Skin epidermis (tissue), 12 donors: ENCODE data around the gene SNW1.
A peak's percentile ranks its signal among the peaks of the same experiment; 100 is the strongest.
"Not testable (repeated sequence)": the region's sequence is repeated elsewhere in the genome, so short reads cannot be mapped to it uniquely, and the experiment has no call there.

ENCODE experiments used
- H3K27ac ChIP-seq, 21 experiments: fragments of 200-600 bp; sonication (generic) in 11 of 21; one replicate each; pipeline ENCODE4 v1.5.0; 2020; ENCODE audit warnings: mild to moderate bottlenecking in 3 of 21, inconsistent platforms in 2 of 21, moderate library complexity in 2 of 21
- H3K4me3 ChIP-seq, 7 experiments: fragments of 200-600 bp; sonication (generic) in 2 of 7; one replicate each; pipeline ENCODE4 v1.5.0; 2020; ENCODE audit warnings: inconsistent platforms in 2 of 7, mild to moderate bottlenecking in 2 of 7, moderate library complexity in 1 of 7

The SNW1 gene

DNA sequence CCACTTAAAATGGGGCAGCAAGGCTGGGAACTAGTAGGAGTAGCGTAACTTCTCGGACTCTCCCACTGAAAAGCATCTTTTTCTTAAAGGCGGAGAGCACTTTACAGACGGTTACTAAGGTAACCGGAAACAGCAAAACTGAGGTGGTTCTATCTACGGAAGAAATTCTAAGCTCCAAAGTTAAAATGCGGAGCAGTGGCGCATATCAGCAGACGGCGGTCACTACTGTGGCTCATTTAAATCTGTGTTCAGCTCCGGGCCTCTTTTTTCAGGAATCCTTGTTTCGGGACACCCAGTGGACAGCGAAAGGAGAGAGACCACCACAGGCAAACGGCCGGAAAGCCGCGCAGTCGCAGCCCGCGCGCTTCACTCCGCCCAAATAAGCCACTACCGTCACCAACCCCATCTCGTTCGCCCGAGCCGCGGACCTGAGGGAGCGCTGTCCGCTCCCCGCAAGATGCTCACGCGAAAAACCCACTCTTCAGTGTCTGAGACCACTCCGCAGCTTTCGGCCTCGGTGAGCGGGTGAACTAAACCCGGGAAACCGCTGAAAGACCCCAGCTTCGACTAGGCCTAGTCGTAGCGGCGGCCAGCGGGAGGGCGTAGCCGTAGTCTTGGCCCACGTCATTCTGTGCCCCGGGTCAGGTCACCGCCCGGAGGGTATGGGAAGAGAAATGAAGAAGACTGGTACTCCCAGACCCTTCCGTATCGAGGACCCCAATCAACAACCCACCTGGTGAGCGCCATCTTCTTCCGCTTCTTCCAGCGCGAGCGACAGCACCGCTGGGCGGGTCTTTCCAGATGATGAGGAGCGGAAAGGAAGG, at the start of gene SNW1:
TSS of gene SNW1 (minus strand) at position 776 of the 824 bp plus-strand sequence. CDS start at position 747, 29 bp downstream.
- Histone ChIP-seq H3K4me3 (peak within 1 kb of the TSS; percentile 71 to 100 (median 80)), H3K27ac (peak within 1 kb of the TSS; percentile 82 to 98 (median 91))

DNA sequence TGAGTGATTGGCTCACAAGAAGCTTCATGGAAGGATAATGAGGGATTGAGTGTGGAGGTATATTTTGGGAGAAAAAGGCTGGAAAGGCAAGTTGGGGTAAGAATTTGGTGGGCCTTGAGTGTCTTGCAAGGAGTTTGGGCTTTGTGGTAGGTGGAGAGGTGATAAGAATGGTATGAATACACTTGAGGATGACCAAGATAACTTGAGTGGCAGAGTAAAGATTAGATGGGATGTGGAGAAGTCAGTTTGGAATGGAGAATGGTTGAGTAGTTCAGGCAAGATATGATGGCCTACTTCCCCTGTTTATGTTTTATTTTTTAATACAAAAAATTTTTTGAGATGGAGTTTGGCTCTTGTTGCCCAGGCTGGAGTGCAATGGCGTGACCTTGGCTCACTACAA, 48.1 kb upstream of the SNW1 start:
- no peak overlapping the region for H3K4me3 ChIP-seq

DNA sequence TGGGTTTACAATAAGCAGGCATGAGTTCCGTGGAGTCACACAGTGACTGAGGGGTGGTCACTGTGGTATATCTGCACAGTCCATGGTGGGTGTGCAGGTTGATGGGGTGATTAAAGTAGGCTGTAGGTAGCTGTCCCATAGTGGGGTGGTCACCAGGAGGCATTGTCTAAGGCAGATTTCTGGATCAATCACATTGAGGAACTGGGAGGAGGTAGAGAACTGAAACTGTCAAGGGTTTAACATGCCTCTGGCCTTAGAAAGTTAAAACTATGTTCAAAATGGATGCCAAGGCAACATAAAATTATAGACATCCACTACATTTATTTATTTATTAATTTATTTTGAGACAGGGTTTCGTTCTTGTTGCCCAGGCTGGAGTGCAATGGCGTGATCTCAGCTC, 47.3 kb upstream of the SNW1 start:
- H3K27ac ChIP-seq: no peak overlapping the region
- no peak overlapping the region for H3K4me3 ChIP-seq

More for the DNA sequence above, 48.1 kb upstream of the SNW1 start:
- no peak overlapping the region for H3K27ac ChIP-seq

DNA sequence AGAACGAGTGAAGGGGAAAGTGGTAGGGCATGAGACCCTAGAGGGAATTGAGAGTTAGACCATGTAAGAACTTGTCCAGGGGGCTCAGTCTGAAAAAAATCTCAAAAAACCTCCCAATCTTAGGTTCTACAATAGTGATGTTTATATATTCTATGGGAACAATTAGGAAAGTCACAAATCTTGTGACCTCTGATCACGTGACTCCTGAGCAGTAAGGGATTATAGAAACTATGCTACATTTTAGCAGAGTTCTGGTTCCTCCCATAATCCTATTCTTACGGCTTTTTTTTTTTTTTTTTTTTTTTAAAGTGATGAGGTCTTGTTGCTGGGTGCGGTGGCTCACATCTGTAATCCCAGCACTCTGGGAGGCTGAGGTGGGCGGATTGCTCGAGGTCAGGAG, 44.8 kb upstream of the SNW1 start:
- Histone ChIP-seq H3K4me3 (no peak overlapping the region), H3K27ac (no peak overlapping the region)

DNA sequence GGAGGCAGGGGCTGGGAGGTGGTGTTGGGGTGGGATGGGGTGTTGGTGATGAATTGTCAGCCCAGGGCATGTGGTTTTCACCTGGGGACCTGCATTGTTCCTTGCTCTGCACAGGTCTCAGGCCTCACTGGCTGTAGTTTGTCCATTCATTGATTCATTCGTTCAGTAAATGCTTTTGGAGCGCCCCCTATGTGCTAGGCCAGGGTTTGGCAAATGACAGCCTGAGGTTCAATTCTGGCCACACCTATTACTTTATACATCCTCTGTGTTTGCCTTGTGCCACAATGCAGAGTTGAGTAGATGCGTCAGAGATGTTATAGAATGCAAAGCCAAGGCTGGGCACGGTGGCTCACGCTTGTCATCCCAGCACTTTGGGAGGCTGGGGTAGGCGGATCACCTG, 43.6 kb upstream of the SNW1 start:
- Histone ChIP-seq H3K27ac (no peak overlapping the region), H3K4me3 (no peak overlapping the region)

DNA sequence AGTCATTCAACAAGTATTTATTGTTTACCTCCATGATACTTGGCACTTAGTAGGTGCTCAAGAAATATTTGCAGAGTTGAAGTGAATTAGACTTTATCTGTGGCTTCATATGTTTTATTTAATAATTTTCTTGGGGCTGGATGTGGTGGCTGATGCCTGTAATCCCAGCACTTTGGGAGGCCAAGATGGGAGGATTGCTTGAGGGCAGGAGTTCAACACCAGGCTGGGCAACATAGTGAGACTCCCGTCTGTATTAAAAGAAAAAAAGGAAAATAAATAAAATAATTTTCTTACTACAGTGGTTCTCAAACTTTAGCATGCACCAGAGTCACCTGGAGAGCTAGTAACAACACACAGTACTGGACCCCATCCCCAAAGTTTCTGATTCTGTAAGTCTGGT, 39.9 kb upstream of the SNW1 start:
- Histone ChIP-seq H3K4me3 (peak overlapping the region in 6 of 7 experiments; percentile 64 to 92 (median 76)), H3K27ac (peak overlapping the region in 18 of 21 experiments; percentile 67 to 95 (median 88))

DNA sequence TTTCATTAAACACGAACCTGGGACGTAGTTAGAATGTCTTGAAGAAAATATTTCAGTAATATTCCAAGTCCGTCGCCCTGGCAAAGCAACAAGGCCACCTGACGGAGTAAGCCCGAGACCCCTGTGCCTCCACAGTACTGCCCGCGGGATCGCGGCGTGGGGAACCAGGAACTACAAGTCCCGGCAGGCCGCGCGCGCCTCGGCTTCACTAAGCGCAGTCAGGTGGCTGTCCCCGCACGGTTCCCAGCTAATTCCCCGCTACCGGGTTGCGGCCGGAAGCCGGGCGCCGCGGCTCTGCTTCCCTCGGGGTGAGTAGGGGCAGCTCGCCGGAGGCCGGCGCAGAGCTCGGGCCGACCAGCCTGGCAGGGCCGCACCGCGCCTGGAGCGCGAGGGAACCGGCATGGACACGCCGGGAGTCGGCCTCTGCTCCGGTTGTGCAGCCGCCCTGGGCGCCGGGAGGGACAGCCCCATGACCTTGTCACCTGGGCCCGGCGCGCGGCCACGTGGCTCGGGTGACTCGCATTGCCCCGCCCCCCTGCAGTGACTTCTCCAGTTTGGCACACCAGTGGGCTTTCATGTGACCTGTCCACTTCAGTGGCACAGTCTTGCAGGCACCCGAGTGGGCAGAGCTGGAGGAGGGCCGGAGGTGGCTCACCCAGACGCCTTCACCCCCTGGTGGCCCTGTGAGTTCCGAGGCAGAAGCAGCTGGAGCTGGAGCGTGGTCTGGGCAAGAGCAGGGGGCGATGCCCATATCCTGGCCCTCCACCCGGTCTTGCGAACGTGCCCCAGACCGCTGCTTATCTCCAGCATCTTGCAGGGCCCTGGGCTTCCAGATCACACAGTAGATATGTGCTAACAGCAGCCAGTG, 39.1 kb upstream of the SNW1 start, which contains the start of gene ADCK1:
TSS of gene ADCK1 (plus strand) at position 247 of the 868 bp plus-strand sequence. CDS start 18,870 bp downstream, outside the sequence.
- H3K4me3 ChIP-seq: peak within 1 kb of the TSS; percentile 64 to 96 (median 78)
- peak within 1 kb of the TSS in 20 of 21 experiments; percentile 67 to 95 (median 88) for H3K27ac ChIP-seq

DNA sequence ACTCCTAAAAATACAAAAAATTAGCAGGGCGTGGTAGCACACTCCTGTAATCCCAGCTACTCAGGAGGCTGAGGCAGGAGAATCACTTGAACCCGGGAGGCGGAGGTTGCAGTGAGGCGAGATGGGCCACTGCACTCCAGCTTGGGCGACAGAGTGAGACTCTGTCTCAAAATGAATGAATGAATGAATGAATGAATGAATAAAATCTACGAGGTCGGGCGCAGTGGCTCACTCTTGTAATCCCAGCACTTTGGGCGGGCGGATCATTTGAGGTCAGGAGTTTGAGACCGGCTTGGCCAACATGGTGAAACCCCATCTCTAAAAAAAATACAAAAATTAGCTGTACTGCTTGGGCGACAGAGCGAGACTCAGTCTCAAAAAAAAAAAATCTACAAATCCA, 38.5 kb upstream of the SNW1 start:
- Histone ChIP-seq H3K27ac (peak overlapping the region in 17 of 21 experiments; percentile 75 to 95 (median 88)), H3K4me3 (peak overlapping the region; percentile 64 to 96 (median 78))

DNA sequence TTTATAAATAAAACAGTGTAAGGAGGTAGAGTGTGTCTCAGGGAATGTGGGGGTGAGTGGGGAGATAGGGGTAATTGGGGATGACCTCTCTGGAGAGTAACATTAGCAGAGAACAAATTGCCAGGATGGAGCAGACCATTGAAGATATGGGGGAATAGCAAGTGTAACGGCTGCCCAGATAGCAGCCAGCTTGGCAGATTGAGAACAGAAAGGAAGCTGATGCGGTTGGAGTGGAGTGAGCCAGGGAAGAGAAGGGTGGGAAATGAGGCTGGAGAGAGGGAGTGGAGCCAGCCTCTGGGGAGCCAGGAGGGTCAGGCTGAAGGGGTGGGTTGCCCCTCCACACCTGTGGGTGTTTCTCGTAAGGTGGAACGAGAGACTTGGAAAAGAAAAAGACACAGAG, 33.4 kb upstream of the SNW1 start:
- no peak overlapping the region for H3K27ac ChIP-seq
- H3K4me3 ChIP-seq: no peak overlapping the region

DNA sequence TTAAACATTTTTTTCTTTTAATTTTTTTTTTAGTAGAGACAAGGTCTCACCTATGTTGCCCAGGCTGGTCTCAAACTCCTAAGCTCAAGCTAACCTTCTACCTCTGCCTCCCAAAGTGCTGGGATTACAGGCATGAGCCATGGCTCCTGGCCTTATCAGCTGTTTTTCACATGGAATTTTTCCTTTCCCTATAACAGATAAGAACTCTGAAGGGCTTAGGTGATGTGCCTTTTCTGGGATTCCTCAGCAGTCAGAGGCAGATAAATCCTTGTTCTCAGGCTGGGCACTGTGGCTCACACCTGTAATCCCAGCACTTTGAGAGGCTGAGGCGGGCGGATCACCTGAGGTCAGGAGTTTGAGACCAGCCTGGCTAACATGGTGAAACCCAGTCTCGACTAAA, 32.3 kb upstream of the SNW1 start:
- not testable (repeated sequence) for H3K4me3 ChIP-seq

DNA sequence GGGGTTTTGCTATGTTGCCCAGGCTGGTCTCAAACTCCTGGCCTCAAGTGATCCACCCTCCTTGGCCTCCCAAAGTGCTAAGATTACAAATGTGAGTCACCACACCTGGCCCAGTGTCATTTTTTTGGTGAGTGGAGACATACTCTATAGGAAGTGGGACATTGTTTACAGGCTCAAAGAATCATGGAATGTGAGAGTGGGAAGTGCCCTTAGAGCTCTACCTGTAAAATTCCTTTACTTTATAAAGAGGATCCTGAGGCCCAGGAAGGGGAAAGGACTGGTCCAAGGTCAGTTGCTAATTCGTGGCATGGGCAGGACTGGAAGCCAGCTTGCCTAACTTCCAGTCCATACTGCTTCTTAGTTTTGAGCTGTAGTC, 30.3 kb upstream of the SNW1 start:
- H3K4me3 ChIP-seq: no peak overlapping the region
- no peak overlapping the region for H3K27ac ChIP-seq

More for the DNA sequence above, 32.3 kb upstream of the SNW1 start:
- not testable (repeated sequence) for H3K27ac ChIP-seq

DNA sequence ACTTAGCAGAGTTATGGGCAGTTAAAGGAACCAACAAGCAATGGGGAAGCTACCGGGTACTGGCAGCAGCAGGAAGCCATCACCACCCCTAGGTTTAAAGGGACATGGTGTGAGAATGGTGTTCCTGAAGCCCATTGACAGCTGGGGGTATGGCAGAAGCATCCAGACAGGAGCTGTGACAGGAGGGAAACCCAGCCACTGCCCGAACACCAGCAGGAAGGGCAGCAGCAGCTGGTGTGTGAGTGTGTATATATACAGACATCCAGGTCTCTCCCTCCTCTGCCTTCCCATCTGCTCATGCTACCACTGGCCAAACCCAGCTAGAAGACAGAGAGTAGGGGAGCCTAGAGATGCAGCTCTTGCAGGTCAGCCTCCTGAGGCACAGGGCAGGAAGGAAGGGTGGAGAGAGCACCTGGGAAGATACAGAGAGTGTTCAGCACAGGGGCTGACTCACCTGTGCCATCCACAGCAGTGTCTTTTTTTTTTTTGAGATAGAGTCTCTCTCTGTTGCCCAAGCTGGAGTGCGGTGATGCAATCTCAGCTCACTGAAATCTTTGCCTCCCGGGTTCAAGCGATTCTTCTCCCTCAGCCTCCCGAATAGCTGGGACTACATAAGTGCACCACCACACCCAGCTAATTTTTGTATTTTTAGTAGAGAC, 29.7 kb upstream of the SNW1 start:
- Histone ChIP-seq H3K27ac (no peak overlapping the region), H3K4me3 (no peak overlapping the region)

DNA sequence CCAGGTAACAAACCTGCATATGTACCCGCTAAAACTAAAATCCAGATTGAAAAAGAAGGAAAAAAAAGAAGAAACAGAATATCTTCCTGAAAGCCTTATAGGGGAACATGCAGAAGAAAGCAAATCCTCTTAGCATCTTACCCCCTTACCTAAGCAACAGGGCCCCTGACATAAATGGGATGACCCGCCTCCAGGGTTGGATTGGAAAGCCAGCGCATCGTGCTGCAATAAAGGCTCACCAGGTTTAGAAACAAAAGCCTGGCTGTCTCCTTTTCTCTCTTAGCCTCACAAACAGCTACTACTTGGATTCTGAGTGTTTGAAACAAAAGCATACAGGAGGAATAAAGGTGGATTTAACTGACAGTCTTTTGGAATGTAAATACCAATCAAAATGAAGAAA, 25.2 kb upstream of the SNW1 start:
- no peak overlapping the region for H3K4me3 ChIP-seq
- H3K27ac ChIP-seq: no peak overlapping the region

DNA sequence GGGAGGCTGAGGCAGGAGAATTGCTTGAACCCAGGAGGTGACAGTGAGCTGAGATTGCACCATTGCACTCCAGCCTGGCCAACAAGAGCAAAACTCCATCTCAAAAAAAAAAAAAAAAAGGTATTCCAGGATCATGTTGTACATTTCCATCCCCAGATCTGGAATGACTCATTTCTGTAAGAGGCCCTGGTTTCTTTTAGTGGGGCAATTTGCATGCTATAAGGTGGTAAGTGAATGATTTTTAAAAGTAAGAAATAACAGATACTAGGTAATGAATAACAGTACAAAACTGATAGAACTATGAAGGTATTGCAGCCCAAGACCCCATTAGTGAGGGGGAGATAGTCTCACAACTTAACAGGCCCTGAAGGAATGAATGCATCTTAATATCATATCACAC, 21.2 kb upstream of the SNW1 start:
- H3K4me3 ChIP-seq: no peak overlapping the region
- no peak overlapping the region for H3K27ac ChIP-seq

DNA sequence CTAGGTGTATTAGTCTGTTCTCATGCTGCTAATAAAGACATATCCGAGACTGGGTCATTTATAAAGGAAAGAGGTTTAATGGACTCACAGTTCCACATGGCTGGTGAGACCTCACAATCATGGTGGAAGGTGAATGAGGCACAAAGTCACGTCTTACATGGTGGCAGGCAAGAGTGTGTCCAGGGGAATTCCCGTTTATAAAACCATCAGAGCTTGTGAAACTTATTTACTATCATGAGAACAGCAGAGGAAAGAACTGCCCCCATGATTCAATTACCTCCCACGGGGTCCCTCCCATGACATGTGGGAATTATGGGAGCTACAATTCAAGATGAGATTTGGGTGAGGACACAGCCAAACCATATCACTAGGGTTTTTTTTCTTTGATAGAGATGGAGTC, 13.0 kb upstream of the SNW1 start:
- H3K4me3 ChIP-seq, H3K27ac ChIP-seq: not testable (repeated sequence)

DNA sequence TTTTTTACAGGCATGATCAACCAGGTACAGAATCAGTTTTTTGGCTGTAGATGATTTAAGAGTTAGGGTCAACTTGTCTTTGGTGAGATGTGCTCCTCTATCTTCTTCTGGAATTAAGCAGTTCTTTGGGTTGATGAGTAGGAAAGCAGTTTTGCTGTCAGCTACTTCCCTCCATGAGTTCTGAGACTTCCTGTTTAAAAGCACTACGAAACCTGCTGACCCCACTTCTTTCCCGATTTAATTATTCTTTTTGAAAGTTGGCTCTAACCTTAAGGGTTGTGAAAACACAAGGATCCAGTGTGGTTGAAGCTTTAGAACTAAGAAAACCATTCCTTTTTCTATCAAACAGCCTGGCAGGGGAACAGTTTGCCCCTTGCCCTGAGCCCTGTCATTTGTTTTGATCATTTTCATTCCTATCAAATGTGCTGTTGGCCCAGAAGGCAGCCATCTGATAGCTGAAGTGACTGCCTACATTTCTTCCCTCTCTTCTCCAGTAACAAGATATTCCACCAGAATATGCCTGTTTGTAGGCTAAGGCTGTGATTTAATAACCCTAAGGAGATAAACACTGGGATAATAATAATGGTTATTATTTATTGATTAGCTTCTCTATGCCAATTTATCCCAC, 7.6 kb upstream of the SNW1 start:
- H3K4me3 ChIP-seq: not testable (repeated sequence)
- H3K27ac ChIP-seq: peak overlapping the region in 3 of 21 experiments; percentile 16 to 62 (median 53)

DNA sequence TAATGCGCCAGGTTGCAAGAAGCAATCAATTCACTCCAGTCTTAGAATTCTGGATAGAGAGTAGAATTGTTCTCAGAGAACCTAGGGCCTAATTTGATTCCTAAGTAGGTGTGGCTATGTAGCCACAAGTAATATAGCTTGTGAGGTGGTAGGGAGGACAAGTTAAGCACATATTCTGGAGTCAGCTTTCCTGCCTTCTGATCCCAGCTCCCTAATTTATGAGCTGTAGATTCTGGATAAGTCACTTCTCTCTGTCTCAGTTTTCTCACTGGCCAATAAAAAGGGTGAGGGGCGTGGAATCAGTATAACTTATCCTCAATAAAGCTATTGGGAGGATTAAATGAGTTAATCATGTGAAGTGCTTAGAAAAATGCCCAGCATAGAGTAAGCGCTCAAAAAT, 3.0 kb upstream of the SNW1 start:
- H3K4me3 ChIP-seq: no peak overlapping the region
- H3K27ac ChIP-seq: no peak overlapping the region

DNA sequence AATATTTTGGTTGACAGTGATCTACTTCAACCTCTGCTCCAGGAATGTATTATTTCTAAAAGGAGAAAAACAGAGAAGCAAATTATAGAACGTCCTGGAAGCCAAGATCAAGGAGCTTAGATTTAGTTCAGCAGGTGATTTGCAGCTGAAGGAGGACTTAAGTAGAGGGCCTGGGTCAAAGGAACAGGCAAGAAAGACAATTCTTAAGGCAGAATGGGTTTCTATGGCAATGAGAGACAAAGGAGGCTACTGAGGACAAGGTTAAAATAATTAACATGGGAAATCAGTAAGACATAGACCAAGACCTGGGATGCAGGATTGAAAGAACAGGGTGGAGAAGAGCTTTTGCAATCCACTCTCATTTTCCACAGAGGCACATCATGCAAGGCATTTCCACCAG, 2.4 kb upstream of the SNW1 start:
- no peak overlapping the region for H3K4me3 ChIP-seq
- no peak overlapping the region for H3K27ac ChIP-seq

DNA sequence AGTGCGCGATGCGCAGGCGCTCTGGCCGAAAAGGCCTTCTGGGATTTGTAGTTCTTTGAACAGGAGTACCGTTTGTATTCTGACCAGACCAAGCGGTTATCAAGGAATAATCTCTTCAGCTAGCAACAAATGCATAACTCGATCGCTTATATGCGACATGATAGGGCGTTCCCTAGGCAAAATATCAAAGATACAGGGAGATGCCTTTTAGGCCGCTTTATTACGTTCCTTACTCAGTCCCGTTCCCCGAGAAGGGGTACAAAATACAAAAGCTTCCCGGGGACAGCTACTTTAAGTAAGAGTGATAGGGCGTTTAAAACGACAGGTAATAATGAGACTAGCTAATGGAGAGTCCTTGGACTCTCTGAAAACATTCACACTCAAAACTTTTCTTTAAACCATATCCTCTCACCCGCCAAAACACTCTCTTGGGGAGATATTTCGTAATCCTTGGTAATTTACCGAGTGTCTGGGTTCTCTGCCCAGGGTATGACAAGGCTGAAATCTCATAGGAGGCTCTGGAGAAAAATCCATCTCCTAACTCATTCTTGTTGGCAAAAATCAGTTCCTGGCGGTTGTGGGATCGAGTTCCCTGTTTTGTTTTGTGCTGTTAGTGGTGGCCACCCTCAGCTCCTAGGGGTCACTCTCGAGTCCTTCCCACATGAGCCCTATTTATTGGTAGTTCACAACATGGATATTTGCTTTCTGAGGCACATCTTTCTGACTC, 412 bp upstream of the SNW1 start:
- peak overlapping the region in 19 of 21 experiments; percentile 7 to 98 (median 91) for H3K27ac ChIP-seq
- H3K4me3 ChIP-seq: peak overlapping the region; percentile 71 to 100 (median 80)
